ENCODE results near the gene AFAP1L1.
"Not testable (repeated sequence)": the region's sequence is repeated elsewhere in the genome, so short reads cannot be mapped to it uniquely, and the experiment has no call there.

Gene AFAP1L1

GRCh38 chr5:149261246-149261645, 10.4 kb upstream of the AFAP1L1 start:
- DNase-seq (ENCODE audit: low read depth in 2 of 3, low spot score in 1 of 3): no peak

GRCh38 chr5:149262315-149262714, 9.3 kb upstream of the AFAP1L1 start:
- DNase-seq (ENCODE audit: low read depth in 2 of 3, low spot score in 1 of 3): no peak

GRCh38 chr5:149264439-149265067, 7.1 kb upstream of the AFAP1L1 start:
- DNase-seq (ENCODE audit: low read depth in 2 of 3, low spot score in 1 of 3): no peak

GRCh38 chr5:149265068-149265465, 6.6 kb upstream of the AFAP1L1 start:
- no peak for DNase-seq (ENCODE audit: low read depth in 2 of 3, low spot score in 1 of 3)

GRCh38 chr5:149265597-149265996, 6.1 kb upstream of the AFAP1L1 start:
- no peak for DNase-seq (ENCODE audit: low read depth in 2 of 3, low spot score in 1 of 3)

- no peak for DNase-seq (ENCODE audit: low read depth in 2 of 3, low spot score in 1 of 3)
Measured at GRCh38 chr5:149267241-149267973, 4.3 kb upstream of the AFAP1L1 start.

GRCh38 chr5:149268928-149269557, 2.6 kb upstream of the AFAP1L1 start:
- DNase-seq (ENCODE audit: low read depth in 2 of 3, low spot score in 1 of 3): no peak

GRCh38 chr5:149271195-149271715, 404 bp upstream of the AFAP1L1 start:
- no peak for DNase-seq (ENCODE audit: low read depth in 2 of 3, low spot score in 1 of 3)

GRCh38 chr5:149272781-149273180, 1.1 kb downstream of the AFAP1L1 start:
- not testable (repeated sequence) for DNase-seq (ENCODE audit: low read depth in 2 of 3, low spot score in 1 of 3)

- no peak for DNase-seq (ENCODE audit: low read depth in 2 of 3, low spot score in 1 of 3)
Measured at GRCh38 chr5:149273237-149273636, 1.6 kb downstream of the AFAP1L1 start.

- DNase-seq (ENCODE audit: low read depth in 2 of 3, low spot score in 1 of 3): no peak
Measured at GRCh38 chr5:149273950-149274349, 2.3 kb downstream of the AFAP1L1 start.

- DNase-seq (ENCODE audit: low read depth in 2 of 3, low spot score in 1 of 3): no peak
Measured at GRCh38 chr5:149274939-149275338, 3.3 kb downstream of the AFAP1L1 start.

- DNase-seq (ENCODE audit: low read depth in 2 of 3, low spot score in 1 of 3): no peak
Measured at GRCh38 chr5:149277801-149278200, 6.1 kb downstream of the AFAP1L1 start.

GRCh38 chr5:149278451-149279210, 7.0 kb downstream of the AFAP1L1 start:
- no peak for DNase-seq (ENCODE audit: low read depth in 2 of 3, low spot score in 1 of 3)

GRCh38 chr5:149279661-149280060, 8.0 kb downstream of the AFAP1L1 start:
- no peak for DNase-seq (ENCODE audit: low read depth in 2 of 3, low spot score in 1 of 3)

- DNase-seq (ENCODE audit: low read depth in 2 of 3, low spot score in 1 of 3): no peak
Measured at GRCh38 chr5:149280124-149280523, 8.5 kb downstream of the AFAP1L1 start.

GRCh38 chr5:149280802-149281201, 9.1 kb downstream of the AFAP1L1 start:
- DNase-seq (ENCODE audit: low read depth in 2 of 3, low spot score in 1 of 3): no peak

- no peak for DNase-seq (ENCODE audit: low read depth in 2 of 3, low spot score in 1 of 3)
Measured at GRCh38 chr5:149282027-149282965, 10.6 kb downstream of the AFAP1L1 start.

GRCh38 chr5:149282966-149283332, 11.3 kb downstream of the AFAP1L1 start:
- DNase-seq (ENCODE audit: low read depth in 2 of 3, low spot score in 1 of 3): no peak

Data from stimulated activated CD4-positive, alpha-beta T cell treated with anti-CD3 and anti-CD28 coated beads, Interleukin-12 subunit alpha, Interleukin-12 subunit beta, amount 100 ng/mL, for 48 hours (primary cell).